Fibroblast of peridontal ligament (primary cell): ENCODE results near the gene EME2.
"Not testable (repeated sequence)": the region's sequence is repeated elsewhere in the genome, so short reads cannot be mapped to it uniquely, and the experiment has no call there.

Experiments used
- DNase-seq: peaks from one replicate; pipeline ENCODE4 v3.0.0-alpha.2; 2010; ENCODE audit errors: extremely low read depth

Gene EME2, protein sequence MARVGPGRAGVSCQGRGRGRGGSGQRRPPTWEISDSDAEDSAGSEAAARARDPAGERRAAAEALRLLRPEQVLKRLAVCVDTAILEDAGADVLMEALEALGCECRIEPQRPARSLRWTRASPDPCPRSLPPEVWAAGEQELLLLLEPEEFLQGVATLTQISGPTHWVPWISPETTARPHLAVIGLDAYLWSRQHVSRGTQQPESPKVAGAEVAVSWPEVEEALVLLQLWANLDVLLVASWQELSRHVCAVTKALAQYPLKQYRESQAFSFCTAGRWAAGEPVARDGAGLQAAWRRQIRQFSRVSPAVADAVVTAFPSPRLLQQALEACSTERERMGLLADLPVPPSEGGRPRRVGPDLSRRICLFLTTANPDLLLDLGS

DNA sequence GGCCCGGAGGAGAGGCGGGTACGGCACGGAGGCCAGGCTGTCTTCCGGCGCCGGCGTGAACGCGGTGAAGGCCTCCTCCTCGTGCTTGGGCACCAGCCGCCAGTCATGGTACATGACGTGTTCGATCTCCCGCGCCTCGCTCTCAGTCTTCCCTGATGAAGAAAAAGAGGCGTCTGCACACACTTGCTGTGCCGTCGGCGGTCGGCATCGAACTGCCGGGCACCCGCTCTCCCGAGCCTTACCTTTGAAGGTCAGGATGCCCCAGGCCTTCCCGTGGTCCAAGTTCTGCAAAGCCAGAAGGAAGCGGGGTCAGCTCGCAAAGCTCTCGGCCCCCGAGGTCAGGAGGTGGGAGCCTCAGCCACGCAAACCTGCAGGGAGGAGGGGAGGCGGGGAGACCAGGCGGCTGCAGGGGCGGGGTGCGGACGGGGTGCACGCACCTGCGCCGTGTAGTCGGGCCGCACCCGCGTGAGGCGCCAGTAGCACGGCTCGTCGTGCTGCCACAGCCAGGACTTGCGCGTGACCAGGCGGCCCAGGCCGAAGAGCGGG is at the start of gene EME2:
Gene EME2, plus strand, starts transcription at position 449 of the 546 bp plus-strand sequence. CDS start 418 bp downstream, outside the sequence.
- no peak for DNase-seq

DNA sequence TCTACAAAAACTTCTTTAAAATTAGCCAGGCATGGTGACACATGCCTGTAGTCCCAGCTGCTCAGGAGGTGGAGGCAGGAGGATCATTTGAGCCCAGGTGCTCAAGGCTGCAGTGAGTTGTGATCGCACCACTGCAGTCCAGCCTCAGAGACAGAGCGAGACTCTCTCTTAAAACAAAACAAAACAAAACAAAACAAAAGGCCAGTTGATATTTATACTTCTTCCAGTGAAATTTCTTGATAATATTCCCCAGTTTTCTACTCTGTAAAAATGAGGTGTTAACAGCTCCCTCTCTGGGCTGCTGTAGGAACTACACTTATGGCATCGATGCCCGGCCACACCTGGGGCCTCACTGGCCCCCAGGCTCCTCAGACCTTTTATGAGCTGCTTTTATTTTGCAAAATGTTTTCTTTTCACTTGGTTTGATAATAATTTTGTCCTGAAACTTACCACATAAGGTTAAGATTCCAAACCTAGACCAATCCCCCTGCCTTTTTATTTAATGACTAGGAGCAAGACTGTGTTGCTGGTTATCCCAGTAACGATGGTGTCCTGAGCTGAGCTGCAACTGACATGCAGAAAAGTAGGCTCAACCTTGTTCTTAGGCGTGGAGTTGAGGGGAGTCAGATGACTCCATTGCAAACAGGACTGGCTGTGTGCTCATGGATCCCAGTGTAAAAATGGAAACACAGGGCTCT is 49.0 kb upstream of the EME2 start:
- DNase-seq: peak; percentile 61

DNA sequence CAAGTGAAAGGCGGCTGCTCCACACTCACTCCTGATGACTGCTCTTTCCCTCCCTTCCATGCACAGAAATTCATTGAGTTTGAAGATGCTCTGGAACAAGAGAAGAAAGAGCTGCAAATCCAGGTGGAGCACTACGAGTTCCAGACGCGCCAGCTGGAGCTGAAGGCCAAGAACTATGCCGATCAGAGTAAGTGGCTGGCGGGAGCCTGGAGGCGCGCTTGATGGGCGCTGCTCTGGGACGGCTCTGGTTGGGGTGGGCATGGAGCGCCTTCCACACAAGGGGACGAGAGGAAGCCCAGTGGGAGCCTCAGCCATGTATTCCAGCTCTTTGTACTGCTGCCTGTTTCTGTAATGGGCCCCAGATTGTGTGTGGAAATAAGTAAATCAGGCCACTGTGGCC is 48.1 kb upstream of the EME2 start:
- DNase-seq: no peak

DNA sequence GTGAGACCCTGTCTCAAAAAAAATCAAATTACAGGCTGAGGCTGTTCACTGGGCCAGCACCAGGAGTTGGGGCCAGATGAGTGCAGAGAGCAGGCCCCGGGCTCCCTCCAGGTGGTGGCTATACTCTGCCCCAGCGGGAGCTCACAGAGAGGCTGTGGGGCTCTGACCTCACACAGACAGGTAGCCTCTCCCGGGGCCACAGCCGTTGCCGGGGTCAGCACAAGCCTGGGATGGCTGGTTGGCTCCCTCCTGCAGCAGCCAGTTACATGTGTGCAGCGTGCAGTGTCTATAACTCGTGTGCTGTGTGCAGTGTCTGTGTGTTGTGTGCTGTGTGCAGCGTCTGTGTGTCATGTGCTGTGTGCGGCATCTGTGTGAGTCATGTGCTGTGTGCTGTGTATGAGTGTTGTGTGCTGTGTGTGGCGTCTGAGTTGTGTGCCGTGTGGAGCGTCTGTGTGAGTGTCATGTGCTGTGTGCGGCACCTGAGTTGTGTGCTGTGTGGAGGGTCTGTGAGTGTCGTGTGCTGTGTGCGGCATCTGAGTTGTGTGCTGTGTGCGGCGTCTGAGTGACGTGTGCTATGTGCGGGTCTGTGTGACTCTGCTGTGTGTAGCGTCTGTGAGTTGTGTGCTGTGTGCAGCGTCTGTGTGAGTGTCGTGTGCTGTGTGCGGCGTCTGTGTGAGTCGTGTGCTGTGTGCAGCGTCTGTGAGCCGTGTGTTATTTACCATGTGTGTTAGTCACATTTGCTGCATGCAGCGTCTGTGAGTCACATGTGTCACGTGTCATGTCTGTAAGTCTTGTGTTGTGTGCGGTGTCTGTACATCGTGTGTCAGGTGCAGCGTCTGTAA is 45.7 kb upstream of the EME2 start:
- DNase-seq: no peak

DNA sequence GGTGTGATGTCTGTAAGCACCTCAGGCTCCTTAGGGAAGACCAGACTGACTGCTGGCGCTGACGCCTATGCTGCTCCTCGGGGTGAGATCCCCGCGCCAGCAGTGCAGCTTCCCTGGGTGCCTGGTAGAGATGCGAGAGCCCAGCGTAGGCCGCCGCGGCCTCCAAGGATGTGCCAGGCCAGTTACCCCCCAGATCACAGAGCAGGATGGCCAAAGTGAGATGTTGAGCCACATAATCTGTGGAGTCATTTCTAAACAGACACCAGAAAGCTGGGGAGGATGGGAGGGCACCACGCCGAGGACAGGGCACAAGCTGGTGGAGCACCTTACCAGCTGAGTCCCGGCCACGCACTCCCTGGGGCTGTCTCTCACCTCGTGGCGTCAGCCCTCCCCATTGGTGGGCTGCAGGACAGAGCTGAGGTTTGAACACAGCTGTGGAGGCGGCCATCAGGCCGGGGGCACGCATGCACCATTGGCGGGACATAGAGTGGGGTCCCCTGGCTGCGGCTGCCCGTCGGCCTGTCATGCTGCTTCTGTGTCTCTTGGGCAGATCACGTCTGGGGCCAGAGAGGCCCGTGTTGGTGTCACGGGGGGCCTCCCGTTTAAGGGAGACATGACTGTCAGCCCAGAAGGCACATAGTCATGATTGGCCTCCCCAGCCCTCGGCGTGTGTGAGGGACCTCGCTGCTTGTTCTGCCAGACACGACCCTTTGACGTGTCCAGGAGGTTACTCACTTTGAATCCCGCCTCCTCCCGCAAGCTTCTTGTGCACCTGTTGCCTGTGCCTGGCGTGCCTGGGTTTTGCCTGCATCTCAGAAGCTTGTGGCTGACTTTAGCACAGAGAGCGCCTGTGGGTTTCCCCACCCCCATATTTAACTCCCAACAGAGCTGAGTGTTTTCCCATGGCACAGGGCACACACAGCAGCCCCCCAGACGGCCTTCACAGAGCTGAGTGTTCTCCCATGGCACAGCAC is 44.7 kb upstream of the EME2 start:
- DNase-seq: no peak

DNA sequence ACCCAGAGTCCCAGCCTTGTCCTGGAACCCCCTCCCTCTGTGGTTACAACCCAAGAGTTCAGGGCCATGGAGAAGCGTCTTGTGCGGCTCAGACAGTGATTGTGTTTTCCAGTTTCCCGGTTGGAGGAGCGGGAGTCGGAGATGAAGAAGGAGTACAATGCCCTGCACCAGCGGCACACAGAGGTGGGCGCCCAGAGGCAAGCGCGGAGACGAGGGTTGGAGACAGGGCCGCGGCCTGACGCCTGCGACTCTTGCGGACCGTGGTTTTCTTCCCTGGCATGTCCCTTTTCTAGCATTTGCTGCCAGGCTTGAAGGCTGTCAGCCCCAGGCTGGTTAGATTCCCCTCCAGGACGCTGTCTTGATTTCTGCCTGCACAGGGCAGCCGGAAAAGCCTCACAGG is 43.6 kb upstream of the EME2 start:
- no peak for DNase-seq

DNA sequence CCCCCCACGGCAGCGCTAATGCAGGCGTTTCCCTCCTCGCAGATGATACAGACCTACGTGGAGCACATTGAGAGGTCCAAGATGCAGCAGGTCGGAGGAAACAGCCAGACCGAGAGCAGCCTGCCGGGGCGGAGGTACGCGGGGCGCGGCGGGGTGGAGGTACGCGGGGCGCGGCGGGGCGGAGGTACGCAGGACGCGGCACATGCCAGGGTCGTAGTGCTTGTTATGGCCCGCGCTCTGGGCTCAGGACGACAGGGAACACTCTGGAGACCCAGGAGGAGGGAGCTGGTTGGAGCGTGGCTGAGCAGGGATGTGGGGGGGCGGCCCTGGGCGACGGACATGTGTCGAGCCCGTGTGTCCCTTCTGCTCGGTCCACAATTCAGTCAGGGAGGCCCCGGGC is 43.2 kb upstream of the EME2 start:
- DNase-seq: no peak

DNA sequence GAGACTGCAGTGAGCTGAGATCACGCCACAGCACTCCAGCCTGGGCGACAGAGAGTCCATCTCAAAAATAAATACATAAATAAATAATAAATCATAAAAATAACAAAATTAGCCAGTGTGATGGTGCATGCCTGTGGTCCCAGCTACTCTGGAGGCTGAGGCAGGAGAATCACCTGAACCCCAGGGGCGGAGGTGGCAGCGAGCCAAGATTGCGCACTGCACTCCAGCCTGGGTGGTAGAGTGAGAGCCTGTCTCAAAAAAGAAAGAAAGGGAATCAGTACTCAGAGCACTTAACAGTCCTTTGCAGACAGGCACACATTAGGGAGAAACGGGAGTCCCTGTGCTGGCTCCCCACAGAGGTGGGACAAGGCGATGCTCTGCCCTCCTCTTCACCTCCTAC is 41.5 kb upstream of the EME2 start:
- no peak for DNase-seq

DNA sequence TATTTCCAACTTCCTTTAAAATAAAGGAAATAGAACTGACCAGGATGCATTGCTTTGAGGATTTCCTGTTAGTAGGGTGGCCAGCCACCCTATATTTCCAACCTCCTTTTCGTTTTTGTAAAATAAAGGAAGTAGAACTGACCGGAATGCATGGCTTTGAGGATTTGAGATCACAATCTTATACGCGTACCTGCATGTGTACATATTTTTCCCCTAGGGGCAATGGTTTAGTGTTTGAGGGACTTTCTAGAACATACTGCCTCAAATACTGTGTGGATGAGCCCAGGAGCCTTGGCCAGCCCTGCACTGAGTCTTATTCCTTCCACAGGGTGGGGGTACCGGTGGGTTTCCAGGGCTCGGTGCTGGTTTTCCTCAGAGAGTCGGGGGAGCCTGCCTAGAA is 41.0 kb upstream of the EME2 start:
- no peak for DNase-seq

DNA sequence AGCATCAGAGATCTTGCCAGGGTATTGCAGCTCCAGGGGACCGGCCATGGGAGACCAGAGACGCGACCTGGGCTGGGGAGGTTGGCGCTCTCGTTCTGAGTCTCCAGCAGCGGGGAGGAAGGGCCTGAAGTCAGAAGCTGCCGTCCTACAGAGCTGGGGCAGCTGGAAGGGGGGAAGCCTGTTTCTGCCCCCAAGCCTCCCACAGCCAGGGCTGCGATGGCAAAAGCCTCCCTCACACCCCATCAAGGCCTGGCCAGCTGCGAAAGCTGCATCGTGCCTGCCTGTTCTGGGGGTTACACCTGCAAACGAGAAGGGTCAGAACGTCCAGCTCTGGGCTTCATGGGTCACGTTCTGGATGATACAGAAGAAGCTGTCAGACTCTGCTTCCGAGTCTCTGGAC is 40.5 kb upstream of the EME2 start:
- DNase-seq: no peak

DNA sequence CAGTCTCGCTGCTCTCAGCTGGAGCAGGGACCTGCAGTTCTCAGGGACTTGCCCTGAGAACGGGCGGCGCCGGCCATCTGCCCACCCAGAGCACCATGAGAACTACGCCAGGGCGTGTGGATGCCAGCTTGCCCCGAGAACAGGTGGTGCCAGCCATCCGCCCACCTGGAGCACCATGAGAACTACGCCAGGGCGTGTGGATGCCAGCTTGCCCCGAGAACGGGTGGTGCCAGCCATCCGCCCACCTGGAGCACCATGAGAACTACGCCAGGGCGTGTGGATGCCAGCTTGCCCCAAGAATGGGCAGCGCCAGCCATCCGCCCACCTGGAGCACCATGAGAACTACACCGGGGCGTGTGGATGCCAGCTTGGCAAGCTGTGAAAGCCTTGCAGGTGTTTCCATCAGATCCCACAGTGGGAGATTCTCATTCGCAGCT is 40.0 kb upstream of the EME2 start:
- DNase-seq: not testable (repeated sequence)

DNA sequence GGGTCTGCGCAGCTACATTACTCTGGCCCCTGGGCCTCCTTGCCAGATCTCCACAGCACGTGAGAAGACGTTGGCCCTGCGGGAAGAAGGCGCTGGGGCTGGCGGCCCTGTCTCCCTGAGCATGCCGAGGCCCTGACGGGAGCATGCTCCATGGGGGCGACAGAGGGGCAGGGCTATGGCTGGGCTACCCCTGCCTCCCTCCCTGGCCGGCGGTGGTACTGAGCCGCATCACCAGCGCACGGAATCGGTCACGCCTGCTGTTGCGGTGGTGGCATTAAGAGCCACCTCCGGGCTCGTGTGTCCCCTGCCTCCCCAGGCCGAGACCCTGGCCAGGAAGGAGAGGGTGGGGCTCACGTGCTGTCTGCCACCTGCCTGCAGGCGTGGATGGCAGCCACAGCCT is 38.5 kb upstream of the EME2 start:
- no peak for DNase-seq

DNA sequence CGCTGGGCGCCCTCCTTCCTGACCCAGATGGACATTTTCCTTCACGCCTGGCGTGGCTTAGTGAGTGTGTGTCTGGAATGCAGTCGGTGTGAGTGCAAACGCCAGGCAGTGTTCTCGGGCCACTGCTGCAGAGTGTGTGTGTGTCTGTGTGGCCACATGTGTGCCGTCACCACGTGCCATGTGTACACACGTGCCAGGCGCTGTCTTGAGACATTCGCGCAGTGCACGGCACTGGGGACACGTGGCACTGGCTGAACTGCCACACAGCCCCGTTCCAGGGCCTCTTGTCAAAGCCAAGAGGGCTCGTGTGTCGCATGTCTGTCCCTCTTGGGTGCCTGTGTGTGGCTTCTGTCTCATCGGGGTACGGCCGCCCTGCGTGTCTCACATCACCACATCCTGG is 37.8 kb upstream of the EME2 start:
- no peak for DNase-seq

DNA sequence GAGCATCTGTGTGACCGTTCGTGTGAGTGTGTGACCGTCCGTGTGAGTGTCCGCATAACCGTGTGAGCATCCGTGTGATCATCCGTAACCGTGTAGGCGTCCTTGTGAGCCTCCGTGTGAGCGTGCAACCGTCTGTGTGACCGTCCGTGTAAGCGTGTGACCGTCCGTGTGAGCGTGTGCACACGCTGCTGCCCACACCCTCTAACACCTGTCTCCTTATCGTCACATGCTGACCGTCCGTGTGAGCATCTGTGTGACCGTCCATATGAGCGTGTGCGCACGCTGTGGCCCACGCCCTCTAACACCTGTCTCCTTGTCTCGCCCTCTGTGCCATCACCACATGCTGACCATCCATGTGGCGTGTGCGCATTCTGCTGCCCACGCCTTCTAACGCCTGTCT is 32.4 kb upstream of the EME2 start:
- no peak for DNase-seq

DNA sequence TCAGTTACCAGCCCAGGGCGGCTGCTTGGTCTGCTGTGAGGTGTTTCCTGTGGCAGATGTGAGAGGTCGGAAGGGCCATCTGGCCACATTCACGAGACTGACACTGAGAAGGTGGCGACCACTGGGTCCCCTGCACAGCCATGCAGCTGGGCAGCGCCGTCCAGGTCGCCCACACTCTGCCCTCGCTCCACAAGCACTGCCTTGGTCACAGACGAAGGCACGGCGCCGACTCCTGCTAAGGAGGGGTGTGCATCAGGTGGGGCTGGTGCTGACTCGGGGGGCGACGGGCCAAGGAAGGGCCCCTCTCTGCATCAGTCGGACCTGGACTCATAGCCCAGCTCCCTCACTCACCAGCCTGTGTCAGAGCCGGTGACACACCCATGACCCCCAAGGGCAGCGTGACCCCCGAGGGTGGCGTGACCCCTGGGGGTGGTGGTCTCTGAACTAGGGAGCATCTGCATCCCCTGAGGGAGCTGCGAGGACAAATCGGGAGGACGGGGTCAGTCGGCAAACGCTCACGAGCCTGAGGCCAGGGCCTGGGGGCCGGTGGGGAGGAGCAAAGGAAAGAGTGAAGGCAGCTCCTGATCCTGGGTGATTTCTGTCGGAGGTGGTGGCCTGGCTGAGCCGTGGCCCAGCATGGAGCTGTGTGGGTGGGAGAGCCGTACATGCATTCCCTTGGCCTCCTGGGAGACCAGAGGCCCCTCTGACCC is 31.7 kb upstream of the EME2 start:
- DNase-seq: no peak

DNA sequence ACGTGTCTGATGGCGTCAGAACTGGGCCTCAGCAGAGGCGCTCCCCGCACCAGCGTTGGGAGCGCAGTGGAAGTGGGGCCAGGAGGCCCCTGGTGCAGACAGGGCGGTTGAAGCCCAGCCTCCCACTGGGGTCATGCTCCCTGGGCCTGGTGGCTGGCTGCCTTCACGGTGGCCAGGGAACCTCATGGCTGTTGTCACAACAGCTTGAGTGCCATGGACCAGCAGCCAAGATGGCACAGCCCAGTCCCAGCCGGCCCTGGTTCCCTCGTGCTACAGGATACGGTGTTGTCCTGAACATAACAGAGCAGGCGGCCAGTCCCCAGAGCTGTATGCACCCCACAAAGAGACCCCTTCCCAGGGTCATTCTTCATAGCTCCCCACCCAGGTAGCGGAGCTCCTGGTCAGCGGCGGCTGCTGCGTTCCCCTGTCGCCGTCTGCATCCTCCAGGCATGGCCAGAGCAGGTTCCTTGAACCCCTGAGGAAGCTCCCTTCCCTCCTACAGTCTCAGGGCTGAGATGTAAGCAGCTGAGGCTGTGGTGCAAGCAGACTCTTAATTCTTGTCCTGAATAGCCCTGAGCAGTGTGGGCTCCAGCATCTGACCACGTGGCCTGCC is 31.0 kb upstream of the EME2 start:
- no peak for DNase-seq

DNA sequence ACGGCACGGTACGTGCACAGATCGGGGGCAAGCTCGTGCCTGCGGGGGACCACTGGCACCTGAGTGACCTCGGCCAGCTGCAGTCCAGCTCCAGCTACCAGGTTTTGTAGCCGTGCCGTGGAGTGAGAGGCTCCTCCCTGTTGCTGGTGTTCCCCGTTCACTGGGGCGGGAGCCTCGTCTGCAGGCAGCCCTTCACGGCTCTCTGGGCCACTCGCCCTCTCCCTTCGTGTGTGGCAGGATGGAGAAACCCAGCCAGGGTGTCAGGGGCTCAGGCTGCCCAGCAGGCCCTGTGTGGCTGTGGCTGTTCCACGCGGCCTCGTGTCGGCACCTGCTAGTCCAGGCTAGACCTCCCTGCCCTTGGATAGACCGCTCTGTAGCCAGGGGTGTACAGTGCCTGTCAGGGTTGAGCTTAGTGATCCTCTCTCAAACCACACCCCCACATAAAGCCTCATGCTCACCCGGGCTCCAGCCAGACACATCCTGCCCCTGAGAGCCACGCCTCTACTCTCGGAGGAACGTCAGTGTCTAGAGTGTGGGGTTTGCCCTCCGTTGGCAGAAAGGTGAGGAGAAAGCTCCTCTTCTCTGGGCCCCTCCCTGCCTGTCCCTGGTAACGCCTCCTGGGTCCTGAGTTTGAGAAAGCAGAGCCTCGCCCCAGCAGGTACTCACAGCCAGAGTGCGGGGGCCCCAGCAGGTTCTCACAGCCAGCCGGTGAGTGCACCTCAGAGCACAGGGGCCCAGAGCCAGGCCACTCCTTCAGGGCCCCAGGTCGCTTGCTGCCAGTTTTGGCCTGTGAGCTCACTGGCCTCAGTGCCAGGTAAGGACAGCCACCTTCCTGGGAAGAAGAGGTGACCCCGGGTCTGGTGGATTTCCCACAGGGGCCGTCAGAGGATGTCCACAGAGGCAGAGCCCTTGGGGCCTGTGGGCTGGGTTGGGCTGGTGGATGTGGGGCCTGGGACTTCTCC is 29.0 kb upstream of the EME2 start:
- DNase-seq: no peak

DNA sequence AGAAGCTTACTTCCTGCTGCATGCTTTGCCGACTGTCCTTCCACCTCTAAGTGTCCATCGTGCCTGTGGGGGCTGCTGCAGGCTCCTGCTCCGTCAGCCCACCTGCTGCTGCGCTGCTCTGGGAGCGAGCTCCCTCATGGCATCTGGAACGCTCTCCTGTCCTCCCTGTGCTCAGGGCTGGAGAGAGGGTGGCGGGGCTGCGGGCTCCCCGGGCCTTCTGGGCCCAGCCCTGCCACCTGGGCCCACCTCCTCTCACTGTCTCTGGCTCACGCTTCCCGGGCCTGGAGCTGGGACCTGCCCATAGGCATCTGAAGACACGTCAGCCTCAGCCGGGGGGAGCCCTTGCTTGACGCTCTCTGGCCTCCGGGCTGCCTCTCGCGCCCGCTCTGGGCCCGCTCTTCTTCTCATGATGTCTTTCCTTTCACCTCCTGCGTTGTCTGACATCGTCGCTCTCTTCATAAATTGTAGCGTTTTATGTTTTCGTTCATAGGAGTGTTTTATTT is 28.2 kb upstream of the EME2 start:
- no peak for DNase-seq
